HG03095 (cell line): ENCODE data around the gene GLTP.

ENCODE experiments used
- ATAC-seq: cut with Tn5 transposase; IDR thresholded peaks from one replicate; pipeline ENCODE4 v1.9.1; 2021; ENCODE audit warnings: moderate library complexity; ENCODE audit not compliant: unreplicated experiment

GLTP gene

DNA sequence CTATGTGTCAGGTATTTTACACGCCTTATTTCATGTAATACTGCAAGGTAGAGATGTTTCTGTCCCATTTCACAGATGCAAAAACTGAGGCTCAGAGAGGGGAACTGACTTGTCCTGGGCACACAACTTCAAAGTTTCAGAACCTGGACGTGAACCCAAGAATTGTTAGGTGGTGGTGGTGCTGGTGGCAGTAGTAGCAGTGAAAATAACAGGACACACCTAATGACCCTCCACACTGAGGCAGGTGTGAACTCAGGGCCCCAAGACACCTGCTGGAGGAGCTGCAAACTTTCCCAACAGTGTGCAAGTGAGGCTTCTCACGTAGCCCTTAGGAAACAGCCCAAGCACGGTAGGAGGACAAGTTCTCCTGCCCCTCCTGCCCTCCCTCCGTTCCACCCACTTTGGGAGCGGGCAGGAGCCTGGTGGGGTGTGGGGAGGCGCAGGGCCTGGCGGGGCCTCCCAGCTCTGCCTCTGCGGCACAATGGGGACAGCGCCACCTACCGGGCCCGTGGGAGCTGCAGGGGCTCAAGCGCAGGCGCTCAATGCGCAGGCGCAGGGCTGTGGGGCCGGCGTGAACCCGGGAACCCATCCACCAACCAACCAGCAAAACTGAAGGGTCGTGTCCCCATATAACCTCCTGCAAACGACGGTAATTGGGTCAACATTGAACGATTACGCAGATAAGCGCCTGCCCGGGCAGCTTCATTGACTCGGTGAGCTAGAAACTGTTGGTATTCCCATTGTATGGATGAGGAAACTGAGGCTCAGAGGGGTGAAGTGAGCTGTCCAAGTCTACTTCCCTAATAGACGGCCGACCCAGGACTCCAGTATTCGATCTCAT lies 35.1 kb downstream of the GLTP start:
- peak; percentile 70 for ATAC-seq

DNA sequence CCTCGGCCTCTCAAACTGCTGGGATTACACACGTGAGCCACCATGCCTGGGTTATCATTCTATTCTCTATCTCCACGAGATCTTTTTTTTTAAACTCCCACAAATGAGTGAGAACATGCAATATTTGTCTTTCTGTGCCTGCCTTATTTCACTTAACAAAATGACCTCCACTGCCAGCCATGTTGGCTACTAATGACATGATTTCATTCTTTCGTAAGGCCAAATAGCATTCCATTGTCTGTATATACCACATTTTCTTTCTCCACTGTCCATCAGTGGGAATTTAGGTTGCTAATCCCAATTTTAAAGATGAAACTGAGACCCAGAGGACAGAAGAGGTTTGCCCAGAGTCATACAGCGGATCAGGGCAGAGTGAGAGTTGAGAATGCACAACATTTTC lies 36.2 kb downstream of the GLTP start:
- no peak for ATAC-seq

DNA sequence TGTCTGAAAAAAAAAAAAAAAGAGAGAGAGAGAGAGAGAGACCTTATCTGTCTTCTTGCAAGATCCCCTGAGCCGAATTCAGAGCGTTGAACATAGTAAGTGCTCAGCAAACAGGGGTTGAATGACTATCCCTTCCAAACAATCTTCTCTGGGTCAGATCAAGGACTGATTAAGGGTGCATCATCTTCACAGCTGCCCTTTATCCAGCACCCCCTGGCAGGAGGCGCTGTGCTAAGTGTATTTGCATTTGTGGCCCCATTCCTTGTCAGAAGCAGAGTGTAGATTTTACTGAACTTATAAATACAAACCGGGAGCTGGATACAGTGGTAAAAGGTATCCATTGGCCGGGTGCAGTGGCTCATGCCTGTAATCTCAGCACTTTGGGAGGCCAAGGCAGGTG lies 38.3 kb downstream of the GLTP start:
- ATAC-seq = no peak

DNA sequence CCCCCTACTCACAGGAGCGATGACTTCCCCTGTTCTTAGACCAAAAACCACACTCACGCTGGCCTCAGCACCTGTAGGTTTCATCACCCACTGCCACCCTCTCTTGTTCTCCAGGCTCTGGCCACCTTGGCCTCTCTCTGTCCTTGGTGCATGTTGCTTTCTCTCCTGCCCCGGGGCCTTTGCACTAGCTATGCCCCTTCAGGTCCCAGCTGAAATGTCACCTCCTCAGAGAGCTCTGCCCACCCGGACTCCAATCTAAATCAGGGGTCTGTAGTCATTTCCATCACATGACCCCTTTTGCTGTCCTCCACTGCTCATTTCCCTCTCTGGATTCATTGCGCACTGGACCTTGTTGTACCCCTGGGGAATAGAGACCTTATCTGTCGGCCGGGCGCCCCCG lies 39.0 kb downstream of the GLTP start:
- ATAC-seq = no peak

DNA sequence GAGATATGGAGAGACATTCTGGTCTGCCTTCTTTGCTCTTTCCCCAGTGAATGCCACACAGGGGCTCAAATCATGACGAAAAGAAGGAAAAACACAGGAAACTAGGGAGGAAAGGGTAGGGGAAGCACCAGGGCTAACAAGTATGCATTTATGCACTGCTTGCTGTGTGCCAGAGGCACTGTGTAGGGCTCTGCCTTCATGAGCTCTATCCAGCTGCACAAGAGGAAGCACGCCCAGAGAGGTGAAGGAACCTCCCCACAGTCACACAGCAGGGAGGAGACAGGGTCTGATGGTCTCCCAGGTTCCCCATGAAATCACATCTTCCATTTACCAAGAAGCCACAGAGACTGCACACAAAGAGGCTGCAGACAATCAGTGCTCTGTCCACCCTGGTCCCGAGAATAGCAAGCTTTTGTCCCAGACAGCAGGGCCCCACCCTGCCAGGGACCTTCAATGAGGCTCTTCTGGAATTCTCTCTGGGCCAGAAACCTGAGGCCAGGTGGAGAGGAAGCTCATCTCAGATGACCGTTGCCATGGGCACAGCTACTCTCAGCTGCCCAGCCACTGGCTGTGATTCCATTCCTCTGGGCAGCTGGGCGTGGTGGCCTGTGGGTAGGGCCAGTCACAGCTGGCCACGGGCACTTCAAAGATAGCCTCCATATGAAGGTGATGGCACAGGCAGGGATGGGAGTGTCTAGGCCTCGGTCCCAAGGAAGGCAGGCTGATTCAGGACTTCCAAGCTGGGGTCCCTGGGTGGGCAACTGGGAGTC lies 39.9 kb downstream of the GLTP start:
- no peak for ATAC-seq

DNA sequence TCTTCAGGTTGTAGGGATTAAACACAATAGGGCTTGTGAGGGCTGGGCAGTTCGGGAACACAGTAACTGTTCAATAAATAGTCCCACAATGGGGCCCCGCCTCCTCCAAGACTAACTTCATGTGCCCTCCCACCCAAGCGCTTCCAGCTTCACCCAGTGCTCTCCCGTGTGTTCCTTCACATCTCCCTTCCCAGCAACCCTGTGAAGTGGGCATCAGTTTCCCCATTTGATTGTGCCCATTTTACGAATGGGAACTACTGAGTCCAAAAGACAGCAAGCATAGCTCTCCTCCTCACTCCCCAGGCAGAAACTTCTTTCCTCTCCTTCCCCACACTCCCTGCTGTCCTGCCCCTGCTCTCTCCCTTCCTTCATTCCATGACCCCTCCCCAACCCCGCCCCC lies 40.9 kb downstream of the GLTP start:
- ATAC-seq = no peak

DNA sequence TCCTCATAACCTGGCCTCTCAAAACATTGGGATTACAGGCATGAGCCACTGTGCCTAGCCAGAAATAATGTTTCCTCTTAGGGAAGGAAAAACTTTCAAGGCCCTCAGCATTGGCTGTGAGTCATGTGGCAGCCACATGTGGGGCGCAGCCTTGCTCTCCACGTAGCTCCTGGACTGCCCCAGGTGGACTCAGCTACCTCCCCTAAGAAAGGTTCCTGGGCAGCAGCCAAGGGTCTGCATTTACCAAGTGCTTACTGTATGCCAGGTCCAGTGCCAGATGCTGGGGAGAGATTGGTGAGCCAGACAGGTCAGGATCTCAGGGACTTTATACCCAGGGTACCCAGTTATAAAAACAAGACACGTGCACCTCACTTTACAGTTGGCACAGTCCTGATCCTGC lies 43.4 kb downstream of the GLTP start:
- no peak for ATAC-seq

DNA sequence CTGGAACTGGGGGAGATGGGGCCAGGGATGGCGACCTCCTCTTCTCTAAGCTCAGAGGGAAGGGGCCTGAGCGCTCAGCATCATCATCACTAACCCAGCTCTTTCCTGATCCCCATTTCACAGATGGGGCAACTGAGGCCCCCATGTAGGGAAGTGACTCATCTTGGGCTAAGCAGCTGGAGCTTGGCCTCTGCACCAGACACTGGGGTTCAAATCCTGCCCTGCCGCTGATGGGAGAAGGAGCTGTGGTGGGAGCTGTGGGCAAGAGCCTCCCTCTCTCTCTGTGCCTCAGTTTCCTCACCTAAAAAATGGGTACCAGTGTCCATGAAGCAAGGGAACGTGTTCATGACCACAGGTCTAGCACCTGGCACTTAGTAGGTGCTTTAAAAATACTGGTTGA lies 44.5 kb downstream of the GLTP start:
- ATAC-seq = no peak

DNA sequence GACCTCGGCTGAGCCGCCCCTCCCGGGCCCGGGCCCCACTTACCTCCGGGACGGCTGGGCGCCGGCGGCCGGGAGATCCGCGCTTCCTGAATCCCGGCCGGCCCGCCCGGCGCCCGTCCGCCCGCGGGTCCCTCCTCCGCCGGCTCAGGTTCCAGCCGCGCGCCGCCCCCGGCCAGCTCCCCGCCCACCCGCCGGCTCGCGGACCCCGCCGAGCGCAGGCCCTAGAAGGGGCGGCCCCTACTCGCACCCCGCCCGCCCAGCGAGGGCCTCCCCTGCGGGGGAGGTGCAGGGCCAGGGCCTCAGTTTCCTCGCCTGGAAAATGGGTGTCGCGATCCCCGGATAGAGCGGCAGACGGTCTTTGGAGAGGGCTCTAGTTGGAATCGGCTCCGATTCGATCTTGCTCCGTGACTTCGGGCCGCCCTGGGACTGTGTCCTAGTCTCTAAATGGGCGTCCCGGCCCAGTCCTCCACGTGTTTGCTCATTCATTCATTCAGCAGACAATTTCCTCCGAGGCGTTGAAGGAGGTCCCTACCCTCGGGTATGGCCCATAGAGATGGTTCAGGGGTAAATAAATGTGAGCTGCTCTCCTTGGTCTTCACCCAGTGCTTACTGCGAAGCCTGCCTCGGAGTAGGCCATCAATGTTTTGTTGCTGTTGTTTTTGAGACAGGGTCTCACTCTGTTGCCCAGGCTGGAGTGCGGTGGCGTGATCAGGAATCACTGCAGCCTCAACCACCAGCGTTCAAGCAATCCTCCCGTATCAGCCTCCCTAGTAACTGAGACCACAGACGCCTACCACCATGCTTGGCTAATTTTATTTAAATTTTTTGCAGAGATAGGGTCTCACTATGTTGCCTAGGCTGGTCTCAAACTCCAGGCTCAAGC lies 46.8 kb downstream of the GLTP start, which contains the start of gene TRPV4:
TRPV4 (minus strand) TSS at position 92 of the 883 bp plus-strand sequence. CDS start 18,602 bp downstream, outside the sequence.
- no peak for ATAC-seq

DNA sequence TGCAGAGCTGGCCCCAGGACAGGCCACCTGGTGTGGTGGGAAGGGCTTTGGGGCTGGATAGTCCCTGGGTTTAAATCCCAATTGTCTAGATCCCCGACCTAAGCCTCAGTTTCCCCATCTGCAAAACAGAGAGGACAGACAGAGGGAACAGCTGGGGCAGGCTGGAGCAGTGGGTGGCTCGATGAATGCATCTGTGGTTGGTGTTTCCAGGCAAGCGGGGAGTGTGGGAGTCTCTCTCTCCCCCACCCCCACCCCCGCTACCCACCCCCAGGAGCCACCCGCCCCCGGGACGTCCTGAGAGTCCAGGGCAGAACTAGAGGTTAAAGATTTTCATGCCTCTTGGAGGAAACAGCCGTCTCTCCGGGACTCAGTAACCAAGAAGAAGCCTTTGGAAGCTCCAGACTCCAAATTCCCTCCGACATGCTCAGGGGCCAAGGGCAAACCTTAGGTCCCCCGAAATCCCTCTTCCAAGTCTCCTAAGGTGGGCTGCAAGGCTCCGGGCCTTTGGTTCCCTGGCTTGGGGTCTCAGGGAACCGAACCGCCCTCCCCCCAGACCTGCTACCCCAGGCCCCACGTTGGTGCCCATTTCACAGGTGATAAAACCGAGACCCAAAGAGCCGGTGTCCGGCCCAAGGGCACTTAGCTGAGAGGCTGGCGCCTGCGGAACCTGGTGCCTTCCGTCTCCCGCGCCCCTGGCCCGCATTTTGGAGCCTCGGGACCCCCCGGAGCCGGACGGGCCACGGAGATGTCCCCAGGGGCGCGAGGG lies 47.6 kb downstream of the GLTP start:
- no peak for ATAC-seq

DNA sequence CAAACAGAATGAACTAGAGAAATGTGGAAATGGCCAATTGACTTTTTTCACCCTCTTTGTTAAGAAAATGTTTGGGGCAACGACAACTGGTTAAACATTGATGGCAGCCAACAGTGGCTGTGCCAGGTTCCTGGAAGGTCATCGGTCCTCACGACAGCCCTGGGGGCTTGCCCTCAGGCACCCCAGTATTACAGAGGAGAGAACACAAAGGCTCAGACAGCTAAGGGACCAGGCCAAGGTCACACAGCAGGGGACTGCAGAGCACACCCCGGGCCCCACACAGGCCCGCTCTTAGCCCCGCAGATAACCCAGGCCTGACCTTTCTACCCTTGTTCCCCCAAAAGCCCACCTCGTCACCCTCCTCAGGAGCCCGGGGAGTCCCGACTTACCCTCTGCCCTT lies 48.4 kb downstream of the GLTP start:
- ATAC-seq = no peak

DNA sequence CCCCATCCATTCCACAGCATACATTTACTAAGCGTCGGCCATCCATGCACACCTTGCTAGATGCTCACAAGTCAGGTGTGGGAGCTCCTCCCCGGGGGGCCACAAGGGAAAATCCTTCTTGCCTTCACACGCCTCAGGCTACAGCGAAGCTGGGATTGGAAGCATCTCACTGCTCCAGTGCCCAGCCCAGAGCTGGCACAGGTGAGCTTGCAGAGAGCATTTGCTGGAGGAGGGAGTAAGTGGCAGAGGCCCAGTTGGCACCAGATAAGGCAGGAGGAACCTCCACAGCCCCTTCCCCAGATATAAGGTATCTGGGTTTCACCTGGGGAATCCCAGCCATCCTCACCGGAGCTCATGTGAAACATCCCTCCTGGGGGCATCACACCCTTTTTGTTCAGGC lies 49.0 kb downstream of the GLTP start:
- no peak for ATAC-seq

DNA sequence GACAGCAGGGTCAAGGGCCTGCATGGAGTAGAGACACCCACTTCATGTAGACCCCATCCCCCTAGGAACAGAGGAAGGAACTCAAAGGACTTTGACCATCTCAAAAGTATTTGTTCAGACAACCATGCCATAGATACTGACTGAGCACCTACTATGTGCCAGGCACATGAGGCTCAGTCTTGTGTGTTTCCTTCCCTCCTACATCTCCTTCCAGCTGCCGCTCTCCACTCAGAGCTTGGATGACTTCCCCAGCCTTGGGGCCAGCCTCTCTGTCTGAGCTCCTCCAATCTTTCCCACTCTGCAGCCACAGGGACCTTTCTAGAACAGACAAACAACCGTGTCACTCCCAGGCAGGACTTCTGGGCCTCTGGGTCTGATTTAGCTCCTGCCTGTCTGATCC lies 49.6 kb downstream of the GLTP start:
- ATAC-seq = no peak

DNA sequence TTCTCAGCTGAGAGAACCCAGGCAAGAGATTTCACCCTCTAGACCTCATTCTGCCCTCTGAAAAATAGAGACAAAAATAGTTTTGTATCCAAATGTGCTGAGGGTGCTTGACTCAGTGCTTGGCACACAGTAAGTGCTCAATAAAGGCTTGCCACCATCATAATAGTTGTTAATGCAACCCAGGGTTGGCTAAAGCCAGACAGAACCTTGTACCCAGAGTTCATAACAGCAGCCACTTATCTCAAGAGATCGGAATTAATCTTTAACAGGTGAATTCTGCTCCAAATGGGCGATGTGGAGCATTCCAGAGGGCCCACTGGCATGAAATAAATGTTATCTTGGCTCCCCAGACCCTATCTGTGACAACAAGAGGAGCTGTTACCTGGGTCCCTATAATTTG lies 50.1 kb downstream of the GLTP start:
- ATAC-seq = no peak

DNA sequence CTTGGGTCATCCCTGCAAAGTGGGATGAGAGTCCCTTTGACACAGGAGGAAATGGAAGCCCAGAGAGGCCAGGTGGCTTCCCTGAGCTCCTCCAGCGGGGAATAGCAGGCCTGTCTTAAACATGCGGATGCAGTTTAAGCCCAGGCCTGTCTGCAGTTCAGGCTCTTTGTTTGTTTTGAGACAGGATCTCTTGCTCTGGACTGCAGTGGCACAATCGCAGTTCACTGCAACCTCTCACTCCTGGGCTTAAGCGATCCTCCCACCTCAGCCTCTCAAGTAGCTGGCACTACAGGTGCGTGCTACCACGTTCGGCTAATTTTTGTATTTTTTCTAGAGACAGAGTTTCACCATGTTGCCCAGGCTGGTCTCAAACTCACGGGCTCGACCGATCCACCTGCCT lies 50.7 kb downstream of the GLTP start:
- ATAC-seq = no peak

DNA sequence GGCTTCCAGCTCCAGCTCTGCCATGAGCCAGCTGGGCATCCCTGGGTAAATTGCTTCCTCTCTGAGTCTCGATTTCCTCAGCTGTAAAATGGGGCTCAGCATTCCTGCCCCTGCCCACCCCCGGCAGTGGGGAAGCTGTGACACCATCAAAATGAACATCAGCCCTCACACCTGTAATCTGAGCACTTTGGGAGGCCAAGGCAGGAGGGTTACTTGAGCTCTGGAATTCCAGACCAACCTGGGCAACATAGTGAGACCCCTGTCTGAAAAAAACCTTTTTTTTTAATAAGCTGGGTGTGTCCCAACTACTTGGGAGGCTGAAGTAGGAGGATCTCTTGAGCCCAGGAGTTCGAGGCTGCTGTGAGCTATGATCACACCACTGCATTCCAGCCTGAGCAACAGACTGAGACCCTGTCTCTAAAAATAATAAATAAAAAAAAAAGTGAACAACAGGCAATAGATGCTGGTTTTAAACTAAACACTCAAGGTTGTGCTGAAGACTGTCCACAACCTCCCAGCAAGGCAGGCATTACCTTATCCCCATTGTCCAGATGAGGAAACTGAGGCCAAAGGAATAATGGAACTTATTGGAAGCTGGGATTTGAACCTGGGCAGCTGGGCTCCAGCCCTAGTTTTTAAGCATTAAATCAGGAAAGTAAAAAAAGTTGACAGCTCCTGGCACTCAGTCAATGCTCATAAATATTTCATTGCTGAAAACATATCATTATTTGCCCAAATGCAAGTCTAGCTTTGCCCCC lies 51.4 kb downstream of the GLTP start:
- ATAC-seq = no peak

DNA sequence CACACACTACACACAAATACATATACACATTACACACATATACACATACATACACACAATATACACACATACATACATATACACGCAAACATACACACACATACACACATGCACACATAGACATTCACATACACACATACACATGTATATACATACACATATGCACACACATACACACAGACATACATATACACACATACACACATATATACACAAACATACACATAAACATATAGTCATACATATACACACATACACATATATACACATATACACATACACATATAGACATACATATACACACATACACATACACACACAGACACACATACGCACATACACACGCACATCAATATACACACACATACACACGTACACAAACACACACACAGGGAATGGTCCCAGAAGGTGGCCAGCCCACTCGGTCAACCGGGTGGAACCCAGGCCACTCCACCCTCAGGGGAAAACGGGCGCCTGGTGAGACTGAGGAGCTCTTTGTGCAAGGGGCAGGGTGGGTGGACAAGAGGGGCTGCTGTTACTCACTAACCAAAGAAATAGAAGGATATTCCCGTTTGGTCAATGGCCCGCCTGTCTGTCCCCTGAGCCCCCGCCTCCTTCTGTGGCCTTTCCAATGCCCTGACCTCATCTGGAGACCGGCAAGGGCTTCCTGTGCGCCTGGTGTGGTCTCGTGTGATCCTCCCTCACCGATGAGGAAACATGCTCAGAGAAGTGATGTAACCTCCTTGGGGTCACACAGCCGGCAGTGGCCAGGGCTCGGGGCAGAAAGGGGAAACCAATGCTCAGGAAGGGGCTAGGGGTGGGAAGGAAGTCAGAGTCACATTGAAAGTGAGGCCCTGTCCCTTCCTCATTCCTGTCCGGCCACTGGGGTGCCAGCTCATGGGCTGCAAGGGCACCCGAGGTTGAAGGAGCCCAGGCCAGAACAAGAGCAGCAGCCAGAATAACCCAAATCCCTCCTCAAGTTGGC lies 52.5 kb downstream of the GLTP start:
- no peak for ATAC-seq

DNA sequence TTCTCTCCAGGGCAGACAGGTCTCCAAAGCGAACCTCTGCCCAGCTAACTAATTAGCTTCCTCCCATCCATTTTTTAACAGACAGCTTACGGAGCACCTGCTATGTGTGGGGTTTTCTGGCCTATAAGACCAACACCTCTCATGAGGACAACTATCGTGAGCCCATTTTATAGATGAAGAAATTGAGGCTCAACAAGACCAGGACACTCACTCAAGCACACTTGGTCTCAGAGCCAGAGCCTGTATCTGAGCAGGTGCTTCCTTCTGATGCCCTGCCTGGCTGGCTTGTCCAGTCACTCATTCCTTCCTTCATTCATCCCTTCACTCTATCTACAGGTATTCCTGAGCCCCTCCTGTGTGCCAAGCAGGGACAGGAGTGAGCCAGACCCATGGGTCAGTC lies 53.3 kb downstream of the GLTP start:
- ATAC-seq = no peak

DNA sequence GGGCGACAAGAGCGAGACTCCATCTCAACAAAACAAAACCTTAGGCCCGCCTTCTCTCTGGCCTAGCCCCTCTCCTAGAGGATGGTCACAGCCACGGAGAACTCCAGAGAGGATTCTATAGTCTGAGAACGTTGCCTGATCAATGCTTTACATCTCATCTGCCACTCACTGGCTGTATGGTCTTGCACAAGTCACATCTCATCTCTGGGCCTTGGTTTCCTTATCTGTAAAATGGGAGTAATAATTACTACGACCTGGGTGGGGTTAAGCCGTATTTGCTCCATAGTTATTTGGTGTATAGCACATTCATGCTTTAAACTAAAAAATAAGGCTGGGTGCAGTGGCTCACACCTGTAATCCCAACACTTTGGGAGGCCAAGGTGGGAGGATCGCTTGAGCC lies 55.6 kb downstream of the GLTP start:
- no peak for ATAC-seq
